MM.1S (cell line): ENCODE results near the gene RPA3.

Experiments used
- EZH2 ChIP-seq: fragments of 300-600 bp; sonication (generic); optimal IDR thresholded peaks from 2 replicates; pipeline ENCODE3; 2017; ENCODE audit warnings: low read depth, mild to moderate bottlenecking, antibody characterized with exemption, low read length, mixed read lengths
- TF ChIP-seq, protein P1 (sequence below): fragments of 300-600 bp; sonication (generic); IDR thresholded peaks from 2 replicates; pipeline ENCODE4 v1.5.1; 2016; ENCODE audit warnings: antibody characterized with exemption, low read length, mixed read lengths

DNA sequence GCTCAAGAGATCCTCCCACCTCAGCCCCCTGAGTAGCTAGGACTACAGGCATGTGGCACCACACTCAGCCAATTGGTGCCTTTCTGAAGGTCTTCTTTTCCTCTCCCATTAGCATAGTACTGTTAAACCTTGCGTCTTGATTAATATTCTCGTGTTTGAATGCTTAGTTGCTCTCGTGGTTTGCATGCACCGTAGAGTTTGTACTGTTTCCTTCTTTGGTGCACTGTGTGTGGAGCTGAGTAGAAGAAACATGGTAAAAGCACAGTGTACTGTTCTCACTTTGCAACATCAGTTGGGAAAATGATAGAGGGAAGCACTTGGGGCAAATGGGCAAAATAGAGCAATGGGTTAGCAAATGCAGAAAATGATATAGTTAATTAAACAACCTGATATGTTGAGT is 27.6 kb upstream of the RPA3 start:
- no peak for TF ChIP-seq EZH2
- TF ChIP-seq, protein P1, sequence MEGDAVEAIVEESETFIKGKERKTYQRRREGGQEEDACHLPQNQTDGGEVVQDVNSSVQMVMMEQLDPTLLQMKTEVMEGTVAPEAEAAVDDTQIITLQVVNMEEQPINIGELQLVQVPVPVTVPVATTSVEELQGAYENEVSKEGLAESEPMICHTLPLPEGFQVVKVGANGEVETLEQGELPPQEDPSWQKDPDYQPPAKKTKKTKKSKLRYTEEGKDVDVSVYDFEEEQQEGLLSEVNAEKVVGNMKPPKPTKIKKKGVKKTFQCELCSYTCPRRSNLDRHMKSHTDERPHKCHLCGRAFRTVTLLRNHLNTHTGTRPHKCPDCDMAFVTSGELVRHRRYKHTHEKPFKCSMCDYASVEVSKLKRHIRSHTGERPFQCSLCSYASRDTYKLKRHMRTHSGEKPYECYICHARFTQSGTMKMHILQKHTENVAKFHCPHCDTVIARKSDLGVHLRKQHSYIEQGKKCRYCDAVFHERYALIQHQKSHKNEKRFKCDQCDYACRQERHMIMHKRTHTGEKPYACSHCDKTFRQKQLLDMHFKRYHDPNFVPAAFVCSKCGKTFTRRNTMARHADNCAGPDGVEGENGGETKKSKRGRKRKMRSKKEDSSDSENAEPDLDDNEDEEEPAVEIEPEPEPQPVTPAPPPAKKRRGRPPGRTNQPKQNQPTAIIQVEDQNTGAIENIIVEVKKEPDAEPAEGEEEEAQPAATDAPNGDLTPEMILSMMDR, result no peak
